A549 (cell line): ENCODE data around the gene COG5.

Experiments
- CTCF ChIP-seq: fragments of >200 bp; sonication (Bioruptor Twin); formaldehyde crosslinking; IDR thresholded peaks from 3 replicates; pipeline ENCODE4 v1.5.1; 2016
- EHMT2 ChIP-seq: fragments of 200-600 bp; sonication (generic); IDR thresholded peaks from 2 replicates; pipeline ENCODE4 v1.6.1; 2016; ENCODE audit warnings: antibody characterized with exemption, low read depth, mild to moderate bottlenecking, moderate library complexity
- KDM1A ChIP-seq: fragments of 200-600 bp; sonication (generic); IDR thresholded peaks from 2 replicates; pipeline ENCODE4 v1.6.1; 2016; ENCODE audit warnings: low read depth, mild to moderate bottlenecking
- MAFK ChIP-seq: fragments of 450-650 bp; IDR thresholded peaks from 2 replicates; pipeline ENCODE4 v1.6.1; 2014; ENCODE audit not compliant: partially characterized antibody
- RARB ChIP-seq: fragments of 250-450 bp; sonication (Bioruptor Pico); IDR thresholded peaks from 2 replicates; pipeline ENCODE4 v1.8.0; 2021; ENCODE audit warnings: mild to moderate bottlenecking, moderate library complexity
- REST ChIP-seq: fragments of 200-600 bp; sonication (generic); IDR thresholded peaks from 2 replicates; pipeline ENCODE4 v1.6.1; 2016; ENCODE audit warnings: antibody characterized with exemption, mild to moderate bottlenecking, moderate library complexity

GRCh38 chr7:107179326-107180164, 384.2 kb downstream of the COG5 start:
- TF ChIP-seq CTCF (no peak), MAFK (no peak), KDM1A (no peak), REST (no peak), EHMT2 (no peak), RARB (CRISPR knock-in tag) (no peak)
